D721Med (cell line): ENCODE data around the gene FOXP2.

Experiments used
- DNase-seq: peaks from one replicate; pipeline ENCODE4 v3.0.0; 2011; ENCODE audit warnings: low spot score; ENCODE audit not compliant: insufficient read length
- FAIRE-seq: peaks from 2 replicates; lab custom pipeline; 2011; peaks lifted over from hg19 to GRCh38; lab: Jason Lieb, UNC
- TF ChIP-seq, protein P1 (sequence below): IDR thresholded peaks from 2 replicates; pipeline ENCODE4 v1.5.1; 2012; ENCODE audit warnings: mild to moderate bottlenecking, control low read depth; ENCODE audit not compliant: insufficient read depth; ENCODE audit errors: missing control alignments

FOXP2 gene

DNA sequence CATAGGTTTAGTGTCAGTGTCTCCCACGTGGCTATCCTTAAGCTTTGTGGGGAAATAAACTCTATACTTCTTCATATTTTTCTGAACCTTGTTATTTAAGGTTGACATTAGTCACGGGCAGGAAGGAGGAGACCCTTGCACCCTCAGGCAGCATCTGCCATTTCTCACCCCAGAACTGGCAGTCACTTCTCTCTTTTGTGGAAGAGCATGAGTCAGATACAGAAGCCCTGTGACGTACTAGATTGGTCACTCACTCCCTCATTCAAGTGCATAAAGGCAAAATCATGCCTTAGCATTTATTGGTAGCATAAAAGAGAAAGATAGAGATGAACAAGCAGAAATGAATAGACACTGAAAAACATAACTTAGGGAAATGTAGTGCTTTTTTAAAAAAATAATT, 301.3 kb downstream of the FOXP2 start:
- no peak for DNase-seq
- TF ChIP-seq, protein P1, sequence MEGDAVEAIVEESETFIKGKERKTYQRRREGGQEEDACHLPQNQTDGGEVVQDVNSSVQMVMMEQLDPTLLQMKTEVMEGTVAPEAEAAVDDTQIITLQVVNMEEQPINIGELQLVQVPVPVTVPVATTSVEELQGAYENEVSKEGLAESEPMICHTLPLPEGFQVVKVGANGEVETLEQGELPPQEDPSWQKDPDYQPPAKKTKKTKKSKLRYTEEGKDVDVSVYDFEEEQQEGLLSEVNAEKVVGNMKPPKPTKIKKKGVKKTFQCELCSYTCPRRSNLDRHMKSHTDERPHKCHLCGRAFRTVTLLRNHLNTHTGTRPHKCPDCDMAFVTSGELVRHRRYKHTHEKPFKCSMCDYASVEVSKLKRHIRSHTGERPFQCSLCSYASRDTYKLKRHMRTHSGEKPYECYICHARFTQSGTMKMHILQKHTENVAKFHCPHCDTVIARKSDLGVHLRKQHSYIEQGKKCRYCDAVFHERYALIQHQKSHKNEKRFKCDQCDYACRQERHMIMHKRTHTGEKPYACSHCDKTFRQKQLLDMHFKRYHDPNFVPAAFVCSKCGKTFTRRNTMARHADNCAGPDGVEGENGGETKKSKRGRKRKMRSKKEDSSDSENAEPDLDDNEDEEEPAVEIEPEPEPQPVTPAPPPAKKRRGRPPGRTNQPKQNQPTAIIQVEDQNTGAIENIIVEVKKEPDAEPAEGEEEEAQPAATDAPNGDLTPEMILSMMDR: no peak
- FAIRE-seq: no peak

DNA sequence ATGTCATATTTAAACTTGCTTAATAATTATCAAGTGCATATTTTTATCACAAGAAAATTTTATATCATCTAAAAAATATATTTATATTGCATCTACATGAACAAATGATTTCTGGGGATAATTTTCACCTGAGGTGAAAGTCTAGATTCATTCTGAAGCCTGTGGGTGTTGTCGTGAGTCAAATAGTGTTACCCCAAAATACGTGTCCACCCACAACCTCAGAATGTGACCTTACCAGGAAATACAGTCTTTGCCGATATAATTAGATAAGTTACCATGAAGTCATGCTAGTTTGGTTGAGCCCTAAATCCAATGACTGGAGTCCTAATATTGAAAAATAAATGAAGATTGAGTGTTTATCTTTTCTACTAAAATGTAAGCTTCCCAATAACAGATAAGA, 304.2 kb downstream of the FOXP2 start:
- no peak for DNase-seq
- TF ChIP-seq, protein P1: no peak
- no peak for FAIRE-seq

DNA sequence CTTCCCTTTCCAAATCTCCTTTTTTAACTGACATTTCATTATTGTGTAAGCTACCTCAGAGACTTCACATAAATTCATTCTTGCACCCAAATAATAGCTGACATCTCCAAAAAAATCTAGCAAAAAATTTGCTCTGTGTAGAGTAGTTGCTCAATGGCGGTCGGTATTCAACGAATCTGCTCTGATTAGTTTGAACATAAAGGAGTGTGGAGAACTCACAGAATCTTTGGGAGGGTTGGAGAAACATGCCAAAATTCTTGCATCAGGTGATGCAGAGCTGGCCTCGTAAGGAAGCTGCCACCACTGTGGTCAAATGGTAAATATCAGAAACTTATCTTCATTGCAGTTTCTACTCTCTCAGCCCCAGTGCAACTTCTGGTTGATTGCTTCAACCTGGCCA, 306.1 kb downstream of the FOXP2 start:
- FAIRE-seq (no peak), DNase-seq (no peak)
- TF ChIP-seq, protein P1: no peak

DNA sequence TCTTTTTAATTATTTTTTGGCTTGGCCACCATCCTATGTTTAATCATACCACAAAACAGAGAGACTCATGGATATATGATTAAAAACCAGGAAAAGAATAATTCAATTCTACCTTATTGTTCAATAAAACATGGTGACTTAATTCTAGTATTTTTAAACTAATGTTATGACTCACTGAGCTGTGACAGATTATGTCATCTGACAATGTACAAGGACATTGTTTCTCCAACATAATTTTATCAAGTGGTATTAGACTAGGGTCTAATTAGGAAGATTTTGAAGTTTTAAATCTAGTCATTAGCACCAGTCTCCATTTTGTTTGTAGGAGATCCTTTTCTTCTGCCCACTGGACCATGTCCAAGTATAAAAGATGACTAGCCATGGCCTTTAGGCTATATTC, 307.9 kb downstream of the FOXP2 start:
- FAIRE-seq: no peak
- TF ChIP-seq, protein P1: no peak
- no peak for DNase-seq

DNA sequence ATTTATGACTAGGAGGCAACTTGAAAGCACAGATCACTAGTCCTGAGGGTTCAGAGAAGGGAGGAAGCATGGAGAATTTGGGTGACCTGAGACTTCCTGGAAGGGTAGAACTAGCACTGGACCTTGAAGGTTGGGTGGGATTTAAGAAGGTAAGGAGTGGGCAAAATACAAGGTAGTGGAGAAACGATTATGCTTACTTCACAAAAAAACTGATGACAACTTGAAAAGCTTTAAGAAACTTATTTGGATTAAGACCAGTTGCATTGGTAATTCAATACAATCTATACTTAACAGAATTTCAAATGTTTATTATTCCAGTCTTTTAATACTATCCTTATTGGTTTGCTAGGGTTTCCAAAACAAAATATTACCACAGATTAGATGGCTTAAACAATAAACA, 308.7 kb downstream of the FOXP2 start:
- TF ChIP-seq, protein P1: no peak
- no peak for FAIRE-seq
- DNase-seq: no peak

DNA sequence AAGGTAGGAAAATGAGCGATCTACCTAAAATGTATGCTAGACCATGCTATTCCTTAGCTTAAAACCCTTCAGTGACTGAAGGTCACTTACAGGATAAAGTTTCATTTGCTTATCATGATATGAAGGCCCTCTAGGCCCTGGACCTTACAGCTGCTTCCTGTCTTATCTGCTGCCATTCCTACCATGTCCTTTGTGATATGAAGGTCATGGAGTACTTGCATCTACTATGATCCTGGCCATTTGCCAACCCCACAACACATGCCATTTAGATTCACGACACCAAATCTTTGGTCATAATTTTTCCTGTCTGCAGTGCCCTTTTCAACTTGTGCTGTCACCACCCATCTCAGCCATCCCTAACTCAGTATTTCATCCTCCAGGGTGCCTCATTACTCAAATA, 325.5 kb downstream of the FOXP2 start:
- FAIRE-seq: no peak
- TF ChIP-seq, protein P1: no peak
- no peak for DNase-seq

DNA sequence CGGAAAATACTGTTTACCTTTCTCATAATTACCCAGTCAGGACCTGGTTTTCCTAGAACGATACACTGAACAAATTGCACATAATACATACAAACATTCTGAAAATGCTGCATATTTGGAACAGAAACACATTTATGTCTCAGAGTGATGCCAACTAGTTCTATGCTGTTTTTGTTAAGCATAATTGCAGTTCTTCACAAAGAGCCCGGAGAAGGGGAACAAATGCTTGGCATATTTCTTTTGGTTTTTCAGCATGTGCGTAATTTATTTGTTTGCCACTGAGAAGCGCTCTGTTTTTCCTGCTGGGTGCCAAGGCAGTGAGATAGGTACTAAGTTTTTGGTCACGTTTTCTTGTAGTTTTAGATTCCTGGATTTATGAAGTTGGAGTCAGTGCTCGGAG, 326.3 kb downstream of the FOXP2 start:
- DNase-seq (no peak), FAIRE-seq (no peak)
- TF ChIP-seq, protein P1: no peak
